Measurements from ENCODE around the gene AFF3. TPM values are rescaled to one million over a fixed set of nuclear protein-coding genes. Genes with fewer than 3 reads are reported as not detected.

The AFF3 gene
- total and polyA plus RNA-seq, 4 donors, result 4.2 to 90.9 (median 14.6) TPM

DNA sequence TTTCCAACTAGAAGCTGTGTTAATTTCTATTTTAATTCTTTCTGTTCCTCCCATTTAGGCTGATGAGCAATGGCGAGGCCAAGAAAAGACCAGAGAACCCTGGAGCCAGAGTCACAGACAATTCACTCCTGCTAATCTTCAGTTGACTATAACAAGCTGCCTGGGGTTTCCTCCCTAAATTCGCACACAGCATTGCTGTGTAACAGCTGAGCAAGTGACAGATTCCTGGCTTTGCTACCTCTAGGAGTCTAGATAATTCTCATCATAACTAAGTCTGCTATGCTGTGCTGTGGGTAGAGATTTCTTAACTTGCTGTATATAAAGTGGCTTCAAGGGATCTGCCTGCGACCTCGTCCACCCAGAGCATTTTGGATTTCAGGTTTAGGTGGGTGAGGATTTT lies 521.3 kb downstream of the AFF3 start:
- 87 to 89% methylated on average over 4 of the region's 4 CpGs for WGBS, 2 donors
- peaks cover 0 to 2% (median 0%) of the 10 kb centered on the region in 4 donors for H3K9me3 ChIP-seq (ENCODE audit: control insufficient read depth in 4 of 4, insufficient read depth in 3 of 4, low read length in 3 of 4)
- peak in 2 of 3 donors; percentile 27 to 58 for DNase-seq
- TF ChIP-seq, protein P1, sequence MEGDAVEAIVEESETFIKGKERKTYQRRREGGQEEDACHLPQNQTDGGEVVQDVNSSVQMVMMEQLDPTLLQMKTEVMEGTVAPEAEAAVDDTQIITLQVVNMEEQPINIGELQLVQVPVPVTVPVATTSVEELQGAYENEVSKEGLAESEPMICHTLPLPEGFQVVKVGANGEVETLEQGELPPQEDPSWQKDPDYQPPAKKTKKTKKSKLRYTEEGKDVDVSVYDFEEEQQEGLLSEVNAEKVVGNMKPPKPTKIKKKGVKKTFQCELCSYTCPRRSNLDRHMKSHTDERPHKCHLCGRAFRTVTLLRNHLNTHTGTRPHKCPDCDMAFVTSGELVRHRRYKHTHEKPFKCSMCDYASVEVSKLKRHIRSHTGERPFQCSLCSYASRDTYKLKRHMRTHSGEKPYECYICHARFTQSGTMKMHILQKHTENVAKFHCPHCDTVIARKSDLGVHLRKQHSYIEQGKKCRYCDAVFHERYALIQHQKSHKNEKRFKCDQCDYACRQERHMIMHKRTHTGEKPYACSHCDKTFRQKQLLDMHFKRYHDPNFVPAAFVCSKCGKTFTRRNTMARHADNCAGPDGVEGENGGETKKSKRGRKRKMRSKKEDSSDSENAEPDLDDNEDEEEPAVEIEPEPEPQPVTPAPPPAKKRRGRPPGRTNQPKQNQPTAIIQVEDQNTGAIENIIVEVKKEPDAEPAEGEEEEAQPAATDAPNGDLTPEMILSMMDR (IDR thresholded peaks at IDR 0.05; ENCODE audit: control extremely low read depth, extremely low read depth), result no peak
- peaks cover 0 to 5% (median 1%) of the 10 kb centered on the region in 5 donors for H3K4me1 ChIP-seq (ENCODE audit: control insufficient read depth in 5 of 5, insufficient read depth in 5 of 5, low read length in 5 of 5)
- no peaks in the 10 kb centered on the region for H3K36me3 ChIP-seq (ENCODE audit: control insufficient read depth in 4 of 4, insufficient read depth in 4 of 4, low read length in 4 of 4)
- no peak overlapping the region for H3K4me3 ChIP-seq
- H3K9ac ChIP-seq (ENCODE audit: insufficient read depth in 1 of 2, low read length in 2 of 2), result no peak overlapping the region
- no peaks in the 10 kb centered on the region for H3K27me3 ChIP-seq (ENCODE audit: control insufficient read depth in 3 of 3, insufficient read depth in 3 of 3, low read length in 2 of 3)
- no peak for ATAC-seq (ENCODE audit: insufficient read depth, low FRiP score)
- no peak overlapping the region for H3K27ac ChIP-seq (ENCODE audit: low read depth in 1 of 2, low read length in 1 of 2)

DNA sequence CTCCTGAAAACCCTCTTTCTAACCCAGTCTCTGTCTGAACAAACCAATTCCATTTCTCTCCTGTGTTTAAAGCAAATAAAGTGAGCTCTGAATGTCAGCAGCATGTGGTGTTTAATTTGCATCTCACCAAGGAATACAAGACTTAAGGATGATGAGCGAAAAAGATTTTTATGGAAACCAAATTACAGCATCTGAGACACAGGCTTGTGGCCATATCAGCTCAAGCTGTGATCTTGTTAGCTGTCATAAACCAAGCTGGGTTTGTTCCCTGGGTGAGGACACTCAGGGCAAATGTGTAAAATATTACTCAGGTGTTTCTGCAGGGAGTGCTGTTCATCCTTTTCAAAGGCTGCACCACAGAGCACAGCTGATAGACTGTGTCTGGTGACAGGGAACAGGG lies 523.2 kb downstream of the AFF3 start:
- no peak for ATAC-seq (ENCODE audit: insufficient read depth, low FRiP score)
- DNase-seq, result no peak
- Histone ChIP-seq H3K27me3 (ENCODE audit: control insufficient read depth in 3 of 3, insufficient read depth in 3 of 3, low read length in 2 of 3) (no peaks in the 10 kb centered on the region), H3K9ac (ENCODE audit: insufficient read depth in 1 of 2, low read length in 2 of 2) (no peak overlapping the region), H3K4me1 (ENCODE audit: control insufficient read depth in 5 of 5, insufficient read depth in 5 of 5, low read length in 5 of 5) (peaks cover 0 to 6% (median 0%) of the 10 kb centered on the region in 5 donors), H3K36me3 (ENCODE audit: control insufficient read depth in 4 of 4, insufficient read depth in 4 of 4, low read length in 4 of 4) (peaks cover 0 to 4% (median under 1%) of the 10 kb centered on the region in 4 donors), H3K4me3 (no peak overlapping the region), H3K9me3 (ENCODE audit: control insufficient read depth in 4 of 4, insufficient read depth in 3 of 4, low read length in 3 of 4) (peaks cover 0 to 6% (median 0%) of the 10 kb centered on the region in 4 donors), H3K27ac (ENCODE audit: low read depth in 1 of 2, low read length in 1 of 2) (no peak overlapping the region)
- WGBS, 2 donors, result 97% methylated on average over 1 of the region's 1 CpG
- TF ChIP-seq, protein P1 (IDR thresholded peaks at IDR 0.05; ENCODE audit: control extremely low read depth, extremely low read depth), result no peak

DNA sequence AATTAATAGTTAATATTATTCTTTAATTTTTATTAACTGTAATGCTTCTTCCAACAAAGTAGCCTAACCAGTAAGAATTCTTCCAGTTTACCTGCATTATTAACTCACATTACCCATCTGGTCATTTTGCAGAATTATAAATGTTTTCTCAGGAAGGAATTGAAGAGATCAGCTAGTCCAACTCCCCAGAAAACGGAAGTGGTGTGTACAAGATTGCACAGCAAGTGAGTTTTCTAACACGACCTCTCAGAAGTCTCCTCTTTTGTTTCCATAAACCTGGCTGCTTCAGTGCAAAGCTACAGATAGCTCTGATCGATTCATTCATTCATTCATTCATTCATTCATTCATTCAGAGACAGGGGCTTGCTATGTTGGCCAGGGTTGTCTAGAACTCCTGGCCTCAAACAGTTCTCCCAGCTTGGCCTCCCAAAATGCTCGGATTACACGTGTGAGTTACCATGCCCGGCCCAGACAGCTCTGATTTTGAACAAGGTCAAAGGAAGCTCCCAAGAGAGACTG lies 523.8 kb downstream of the AFF3 start:
- peaks cover 0 to 4% (median under 1%) of the 10 kb centered on the region in 4 donors for H3K36me3 ChIP-seq (ENCODE audit: control insufficient read depth in 4 of 4, insufficient read depth in 4 of 4, low read length in 4 of 4)
- no peaks in the 10 kb centered on the region for H3K27me3 ChIP-seq (ENCODE audit: control insufficient read depth in 3 of 3, insufficient read depth in 3 of 3, low read length in 2 of 3)
- whole genome bisulfite sequencing, 2 donors, result 89 to 90% methylated on average over 6 of the region's 6 CpGs
- H3K9ac ChIP-seq (ENCODE audit: insufficient read depth in 1 of 2, low read length in 2 of 2), result no peak overlapping the region
- TF ChIP-seq, protein P1 (IDR thresholded peaks at IDR 0.05; ENCODE audit: control extremely low read depth, extremely low read depth), result no peak
- H3K4me1 ChIP-seq (ENCODE audit: control insufficient read depth in 5 of 5, insufficient read depth in 5 of 5, low read length in 5 of 5), result peaks cover 0 to 6% (median 0%) of the 10 kb centered on the region in 5 donors
- no peak overlapping the region for H3K27ac ChIP-seq (ENCODE audit: low read depth in 1 of 2, low read length in 1 of 2)
- no peak for DNase-seq
- H3K4me3 ChIP-seq, result no peak overlapping the region
- no peak for ATAC-seq (ENCODE audit: insufficient read depth, low FRiP score)
- H3K9me3 ChIP-seq (ENCODE audit: control insufficient read depth in 4 of 4, insufficient read depth in 3 of 4, low read length in 3 of 4), result peaks cover 0 to 6% (median 0%) of the 10 kb centered on the region in 4 donors

DNA sequence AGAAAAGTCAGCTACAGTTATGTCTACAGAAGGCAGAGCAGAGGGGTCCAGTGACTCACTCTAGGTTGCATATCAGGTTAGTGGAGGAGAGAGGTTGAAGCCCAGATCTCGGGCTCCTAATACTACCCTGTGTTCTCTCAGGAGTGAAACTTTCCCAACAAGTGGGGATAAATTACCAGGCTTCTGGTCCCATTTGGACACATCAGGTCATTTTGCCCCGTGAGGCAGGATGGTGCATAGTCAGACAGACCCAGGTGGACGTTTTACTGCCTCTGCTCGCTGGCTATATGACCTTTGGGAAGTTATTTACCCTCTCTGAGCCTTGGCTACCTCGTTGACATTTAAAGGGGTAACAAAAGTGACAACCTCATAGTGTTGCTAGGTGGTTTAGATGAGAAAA lies 524.6 kb downstream of the AFF3 start:
- H3K36me3 ChIP-seq (ENCODE audit: control insufficient read depth in 4 of 4, insufficient read depth in 4 of 4, low read length in 4 of 4), result peaks cover 0 to 4% (median under 1%) of the 10 kb centered on the region in 4 donors
- H3K9ac ChIP-seq (ENCODE audit: insufficient read depth in 1 of 2, low read length in 2 of 2), result no peak overlapping the region
- H3K27ac ChIP-seq (ENCODE audit: low read depth in 1 of 2, low read length in 1 of 2), result no peak overlapping the region
- WGBS, 2 donors, result 84 to 86% methylated on average over 5 of the region's 5 CpGs
- DNase-seq (no peak), ATAC-seq (ENCODE audit: insufficient read depth, low FRiP score) (no peak)
- peaks cover 0 to 4% (median 0%) of the 10 kb centered on the region in 4 donors for H3K9me3 ChIP-seq (ENCODE audit: control insufficient read depth in 4 of 4, insufficient read depth in 3 of 4, low read length in 3 of 4)
- H3K4me1 ChIP-seq (ENCODE audit: control insufficient read depth in 5 of 5, insufficient read depth in 5 of 5, low read length in 5 of 5), result peaks cover 0 to 6% (median 0%) of the 10 kb centered on the region in 5 donors
- no peaks in the 10 kb centered on the region for H3K27me3 ChIP-seq (ENCODE audit: control insufficient read depth in 3 of 3, insufficient read depth in 3 of 3, low read length in 2 of 3)
- TF ChIP-seq, protein P1 (IDR thresholded peaks at IDR 0.05; ENCODE audit: control extremely low read depth, extremely low read depth), result no peak
- no peak overlapping the region for H3K4me3 ChIP-seq

Data from lung (tissue), 12 donors.